Cardiac septum (tissue), 1 donor: ENCODE results near the gene CDCA8. TPM values are rescaled to one million over a fixed set of nuclear protein-coding genes. Genes with fewer than 3 reads are reported as not detected.

ENCODE experiments used
- total RNA-seq: library from RNA; stranded (reverse); fragmentation: NEBNext Ultra II Directional; extraction: Animal tissue kit (Norgen Biotek cat#: 25700); gene quantifications from one replicate; pipeline ENCODE4 v1.2.1, GENCODE V29; 2021
- donor health status: DM: no; HTN: no; CAD: no.

The CDCA8 gene
- total RNA-seq, 1 donor from 2014 or later = 0.27 TPM

Other genes starting within 250 kb of the CDCA8 start
- 3.3 TPM for gene ZC3H12A, start 217.9 kb upstream of the CDCA8 start, total RNA-seq
- gene MEAF6, start 177.8 kb upstream of the CDCA8 start, total RNA-seq = 40.1 TPM
- 10.5 TPM for gene SNIP1, start 138.2 kb upstream of the CDCA8 start, total RNA-seq
- 3.0 TPM for gene DNALI1, start 135.6 kb upstream of the CDCA8 start, total RNA-seq
- gene GNL2, start 96.6 kb upstream of the CDCA8 start, total RNA-seq = 24.1 TPM
- gene RSPO1, start 57.6 kb upstream of the CDCA8 start, total RNA-seq = not detected
- gene EPHA10, start 72.6 kb downstream of the CDCA8 start, total RNA-seq = not detected
- gene MANEAL, start 101.3 kb downstream of the CDCA8 start, total RNA-seq = 2.1 TPM
- 52.1 TPM for gene C1orf122, start 115.3 kb downstream of the CDCA8 start, total RNA-seq
- 6.3 TPM for gene YRDC, start 115.7 kb downstream of the CDCA8 start, total RNA-seq
- gene MTF1, start 167.1 kb downstream of the CDCA8 start, total RNA-seq = 16.0 TPM